ENCODE results near the gene LSM10. TPM values are rescaled to one million over a fixed set of nuclear protein-coding genes. Genes with fewer than 3 reads are reported as not detected.

The LSM10 gene
- total RNA-seq, 1 donor from 2014 or later = 44.4 TPM

DNA sequence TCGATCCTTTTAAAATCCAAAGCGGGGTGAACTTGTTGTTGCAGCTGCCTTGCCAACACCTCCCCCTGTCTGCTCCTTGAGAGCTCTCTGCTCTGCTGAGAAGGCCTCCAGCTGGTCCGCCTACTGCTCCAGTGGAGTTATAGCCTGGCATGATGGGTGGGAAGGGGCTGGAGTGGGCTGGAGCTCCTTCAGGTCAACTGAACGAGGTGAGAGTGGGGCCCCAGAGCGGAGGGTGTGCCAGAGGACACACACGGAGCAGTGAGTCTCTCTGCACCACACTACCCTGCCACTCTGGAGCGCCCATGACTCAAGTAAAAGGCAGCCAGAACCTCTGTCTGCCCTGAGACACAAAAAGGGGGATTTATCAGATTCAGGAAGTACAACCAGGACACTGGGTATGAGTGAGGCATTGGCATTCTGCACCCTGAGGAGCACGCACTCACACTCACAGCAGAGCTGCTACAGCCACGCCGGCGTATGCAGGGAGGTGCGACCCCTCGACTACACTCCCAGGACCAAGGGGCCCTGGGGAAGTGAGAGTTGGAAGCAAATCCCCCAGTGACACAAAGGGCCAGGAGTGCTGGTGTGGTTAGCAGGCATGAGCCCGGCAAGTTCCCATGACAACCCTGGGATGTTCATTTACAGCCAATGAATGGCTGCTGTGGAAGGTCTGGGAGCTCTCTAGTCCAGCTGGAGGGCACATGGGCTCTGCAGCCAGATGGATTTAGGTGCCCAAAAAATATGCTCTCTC lies 46.3 kb downstream of the LSM10 start:
- TF ChIP-seq, protein P1, sequence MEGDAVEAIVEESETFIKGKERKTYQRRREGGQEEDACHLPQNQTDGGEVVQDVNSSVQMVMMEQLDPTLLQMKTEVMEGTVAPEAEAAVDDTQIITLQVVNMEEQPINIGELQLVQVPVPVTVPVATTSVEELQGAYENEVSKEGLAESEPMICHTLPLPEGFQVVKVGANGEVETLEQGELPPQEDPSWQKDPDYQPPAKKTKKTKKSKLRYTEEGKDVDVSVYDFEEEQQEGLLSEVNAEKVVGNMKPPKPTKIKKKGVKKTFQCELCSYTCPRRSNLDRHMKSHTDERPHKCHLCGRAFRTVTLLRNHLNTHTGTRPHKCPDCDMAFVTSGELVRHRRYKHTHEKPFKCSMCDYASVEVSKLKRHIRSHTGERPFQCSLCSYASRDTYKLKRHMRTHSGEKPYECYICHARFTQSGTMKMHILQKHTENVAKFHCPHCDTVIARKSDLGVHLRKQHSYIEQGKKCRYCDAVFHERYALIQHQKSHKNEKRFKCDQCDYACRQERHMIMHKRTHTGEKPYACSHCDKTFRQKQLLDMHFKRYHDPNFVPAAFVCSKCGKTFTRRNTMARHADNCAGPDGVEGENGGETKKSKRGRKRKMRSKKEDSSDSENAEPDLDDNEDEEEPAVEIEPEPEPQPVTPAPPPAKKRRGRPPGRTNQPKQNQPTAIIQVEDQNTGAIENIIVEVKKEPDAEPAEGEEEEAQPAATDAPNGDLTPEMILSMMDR (IDR thresholded peaks at IDR 0.05; ENCODE audit: partially characterized antibody, unreplicated experiment) = no peak
- Mint-ChIP-seq H3K27me3 (ENCODE audit: unreplicated experiment) (peaks cover 8% of the 10 kb centered on the region), H3K36me3 (ENCODE audit: unreplicated experiment) (no peaks in the 10 kb centered on the region), H3K4me3 (ENCODE audit: unreplicated experiment) (peak overlapping the region; percentile 72), H3K27ac (ENCODE audit: unreplicated experiment) (peak overlapping the region; percentile 96), H3K4me1 (ENCODE audit: low read depth, unreplicated experiment) (peaks cover 46% of the 10 kb centered on the region), H3K9me3 (ENCODE audit: unreplicated experiment) (peaks cover 13% of the 10 kb centered on the region)
- peak; percentile 64 for DNase-seq

DNA sequence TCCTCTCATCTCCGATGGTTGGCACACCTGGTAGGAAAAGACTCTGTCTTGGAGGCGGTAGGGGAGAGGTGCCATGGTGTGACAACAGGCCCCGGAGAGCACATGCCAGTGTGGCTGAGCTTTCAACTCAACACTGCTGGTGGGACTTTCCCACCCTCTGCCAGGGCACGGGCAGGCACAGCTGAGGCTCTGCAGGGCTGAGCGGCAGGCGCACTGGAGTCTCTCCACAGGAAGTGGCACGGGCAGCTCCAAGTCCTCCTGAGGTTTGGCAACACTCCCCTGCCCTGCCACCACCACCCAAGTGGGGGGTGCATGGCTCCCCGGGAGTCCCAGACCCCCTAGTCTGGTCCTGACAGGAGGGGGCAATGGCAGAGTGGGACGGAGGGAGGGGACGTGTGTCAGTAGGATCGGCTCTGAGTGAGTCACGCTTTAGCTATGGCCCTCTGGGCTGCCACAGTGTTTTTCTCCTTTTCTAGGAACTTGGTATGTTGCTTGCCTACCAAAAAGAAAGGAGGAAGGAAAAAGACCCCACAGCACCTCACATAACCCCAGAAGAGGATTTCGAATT lies 47.0 kb downstream of the LSM10 start:
- peaks cover 13% of the 10 kb centered on the region for H3K9me3 Mint-ChIP-seq (ENCODE audit: unreplicated experiment)
- DNase-seq = no peak
- H3K36me3 Mint-ChIP-seq (ENCODE audit: unreplicated experiment) = no peaks in the 10 kb centered on the region
- peaks cover 8% of the 10 kb centered on the region for H3K27me3 Mint-ChIP-seq (ENCODE audit: unreplicated experiment)
- peaks cover 46% of the 10 kb centered on the region for H3K4me1 Mint-ChIP-seq (ENCODE audit: low read depth, unreplicated experiment)
- peak overlapping the region; percentile 72 for H3K27ac Mint-ChIP-seq (ENCODE audit: unreplicated experiment)
- TF ChIP-seq, protein P1 (IDR thresholded peaks at IDR 0.05; ENCODE audit: partially characterized antibody, unreplicated experiment) = no peak
- H3K4me3 Mint-ChIP-seq (ENCODE audit: unreplicated experiment) = peak overlapping the region; percentile 42

DNA sequence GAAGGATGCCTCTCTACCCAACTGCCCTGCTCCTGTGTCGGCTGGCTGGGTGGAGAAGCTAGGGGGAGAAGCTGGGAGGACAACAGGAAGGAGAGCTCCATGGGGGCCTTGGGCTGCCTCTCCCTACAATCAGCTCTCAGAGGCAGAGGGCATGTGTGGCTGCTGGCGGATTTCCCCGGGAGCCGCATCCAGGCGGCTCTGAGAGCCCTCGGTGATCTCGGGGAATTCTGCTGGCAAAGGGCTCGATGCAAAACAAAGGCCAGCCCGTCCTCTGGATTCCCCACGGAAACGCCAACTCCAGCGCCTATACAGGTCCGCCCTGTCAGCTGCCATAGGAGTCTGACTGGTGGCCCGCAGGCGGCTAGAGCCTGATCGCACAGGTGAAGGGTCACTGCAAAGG lies 47.9 kb downstream of the LSM10 start:
- DNase-seq = no peak
- Mint-ChIP-seq H3K4me3 (ENCODE audit: unreplicated experiment) (no peak overlapping the region), H3K9me3 (ENCODE audit: unreplicated experiment) (peaks cover 13% of the 10 kb centered on the region), H3K27ac (ENCODE audit: unreplicated experiment) (peak overlapping the region; percentile 72), H3K36me3 (ENCODE audit: unreplicated experiment) (no peaks in the 10 kb centered on the region), H3K4me1 (ENCODE audit: low read depth, unreplicated experiment) (peaks cover 52% of the 10 kb centered on the region), H3K27me3 (ENCODE audit: unreplicated experiment) (peaks cover 8% of the 10 kb centered on the region)
- TF ChIP-seq, protein P1 (IDR thresholded peaks at IDR 0.05; ENCODE audit: partially characterized antibody, unreplicated experiment) = no peak

DNA sequence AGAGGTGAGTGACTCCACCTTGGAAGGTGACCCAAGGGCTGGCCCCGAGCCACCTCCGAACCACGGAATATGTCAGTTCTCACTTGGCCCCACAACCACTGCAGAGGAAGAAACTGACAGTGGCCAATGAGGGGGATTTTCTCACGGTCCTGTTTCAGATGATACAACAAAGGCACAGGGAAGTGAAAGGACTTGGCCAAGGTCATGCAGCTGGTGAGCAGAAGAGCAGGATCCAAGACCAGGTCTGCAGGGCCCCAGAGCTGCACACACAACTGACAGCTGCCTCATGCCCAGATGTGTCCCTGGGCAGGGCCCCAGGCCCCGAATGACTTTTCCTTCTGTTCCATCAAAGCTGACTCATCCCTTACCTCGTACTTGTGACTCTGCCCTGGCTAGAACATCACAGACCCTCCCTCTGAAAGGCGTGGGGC lies 48.5 kb downstream of the LSM10 start:
- H3K27me3 Mint-ChIP-seq (ENCODE audit: unreplicated experiment) = peaks cover 10% of the 10 kb centered on the region
- TF ChIP-seq, protein P1 (IDR thresholded peaks at IDR 0.05; ENCODE audit: partially characterized antibody, unreplicated experiment) = no peak
- no peaks in the 10 kb centered on the region for H3K36me3 Mint-ChIP-seq (ENCODE audit: unreplicated experiment)
- H3K27ac Mint-ChIP-seq (ENCODE audit: unreplicated experiment) = peak overlapping the region; percentile 38
- H3K9me3 Mint-ChIP-seq (ENCODE audit: unreplicated experiment) = peaks cover 19% of the 10 kb centered on the region
- H3K4me1 Mint-ChIP-seq (ENCODE audit: low read depth, unreplicated experiment) = peaks cover 55% of the 10 kb centered on the region
- no peak overlapping the region for H3K4me3 Mint-ChIP-seq (ENCODE audit: unreplicated experiment)
- no peak for DNase-seq
